GM21717 (cell line): ENCODE results near the gene TUNAR.

Source experiments
- ATAC-seq: cut with Tn5 transposase; IDR thresholded peaks from one replicate; pipeline ENCODE4 v1.9.1; 2021; ENCODE audit warnings: mild to moderate bottlenecking, moderate library complexity; ENCODE audit not compliant: unreplicated experiment

Gene TUNAR

GRCh38 chr14:95876761-95877538 is at the start of gene TUNAR:
Gene TUNAR, plus strand, starts transcription at chr14:95876832.
- no peak for ATAC-seq

DNA sequence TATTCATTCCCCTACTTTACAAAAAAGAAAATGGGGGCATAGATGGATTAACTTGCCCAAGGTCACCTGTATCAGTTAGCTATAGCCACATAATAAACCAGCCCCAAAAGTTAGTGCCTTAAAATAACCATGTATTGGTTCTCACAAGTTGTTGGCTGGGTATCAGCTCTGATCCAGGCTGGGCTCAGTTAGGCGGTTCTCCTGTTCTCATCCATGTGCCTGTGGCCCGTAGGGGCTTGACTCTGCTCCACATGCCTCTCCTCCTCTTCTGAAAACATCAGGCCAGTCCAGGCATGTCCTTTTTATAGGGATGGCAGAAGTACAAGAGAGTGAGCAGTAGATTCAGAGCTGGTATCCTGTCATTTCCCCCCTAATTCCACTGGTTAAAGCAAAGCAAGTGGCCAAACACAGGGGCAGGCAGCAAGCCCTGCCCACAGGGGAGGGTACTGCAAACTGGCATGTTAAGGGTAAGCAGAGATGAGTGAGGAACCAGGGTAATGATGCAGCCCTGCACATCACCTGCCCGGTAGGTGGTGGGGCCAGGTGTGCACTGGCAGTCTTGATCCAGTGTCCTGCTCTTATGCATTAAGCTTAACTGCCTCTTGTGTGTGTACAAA is 47.9 kb upstream of the TUNAR start:
- ATAC-seq, result no peak

DNA sequence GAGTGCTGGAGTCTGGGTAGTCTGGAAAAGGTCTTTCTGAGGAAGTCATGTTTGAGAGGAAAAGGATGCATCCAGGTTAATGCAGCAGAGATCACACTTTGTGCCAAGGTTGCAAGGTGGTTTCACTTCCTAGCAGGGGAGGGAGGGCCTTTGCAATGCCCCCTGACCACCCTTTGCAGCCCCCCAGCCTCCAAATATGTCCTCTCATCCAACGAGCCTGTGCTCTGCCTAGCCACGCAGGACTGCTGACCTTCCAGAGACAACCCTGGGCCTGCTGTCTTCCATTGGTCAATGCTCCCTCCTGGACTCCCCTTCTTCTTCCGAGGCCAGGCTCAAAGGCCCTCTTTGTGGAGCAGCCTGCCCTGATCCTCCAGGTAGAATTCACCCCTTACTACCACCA is 47.3 kb upstream of the TUNAR start:
- ATAC-seq, result no peak

DNA sequence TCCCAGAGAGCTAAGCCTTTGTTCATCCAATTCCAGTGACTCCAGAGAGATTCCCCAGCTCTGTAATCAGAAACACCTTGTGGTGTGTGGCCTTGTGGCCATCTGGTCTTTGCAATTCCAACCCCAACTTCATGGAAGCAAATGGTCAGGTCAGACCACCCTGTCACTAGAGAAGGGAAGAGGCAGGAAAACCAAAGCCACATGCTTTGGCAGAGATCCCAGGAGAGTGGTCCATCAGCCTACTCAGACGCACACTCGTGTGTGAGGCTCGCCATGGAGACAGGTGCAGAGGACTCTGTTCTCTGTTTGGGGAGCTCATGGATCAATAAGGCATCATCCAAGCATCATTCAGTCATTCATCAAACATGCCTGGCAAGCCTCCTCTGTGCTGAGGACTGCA is 46.2 kb upstream of the TUNAR start:
- ATAC-seq, result no peak

- ATAC-seq, result no peak
These were observed 45.6 kb upstream of the TUNAR start for GRCh38 chr14:95831041-95831440.

DNA sequence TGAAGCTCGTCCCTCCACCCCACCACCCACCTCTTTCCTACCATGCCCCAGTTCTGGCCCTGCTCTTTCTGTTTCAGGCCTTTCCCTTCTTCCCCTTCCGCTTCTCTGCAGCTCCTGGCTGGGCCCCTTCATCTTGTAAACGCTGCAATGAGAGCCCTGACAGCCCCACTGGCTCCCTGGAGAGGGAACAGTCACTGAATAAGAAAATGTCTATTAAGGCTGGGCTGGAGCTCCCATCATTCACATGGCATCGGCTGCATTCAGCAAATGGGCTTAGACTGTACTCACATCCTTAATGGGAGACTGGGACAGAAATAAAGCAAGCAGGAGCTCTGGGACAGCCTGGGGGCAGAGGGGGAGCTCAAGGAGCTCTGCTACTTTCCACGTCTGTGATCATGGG is 45.2 kb upstream of the TUNAR start:
- no peak for ATAC-seq

GRCh38 chr14:95832012-95832411 is 44.6 kb upstream of the TUNAR start:
- no peak for ATAC-seq

DNA sequence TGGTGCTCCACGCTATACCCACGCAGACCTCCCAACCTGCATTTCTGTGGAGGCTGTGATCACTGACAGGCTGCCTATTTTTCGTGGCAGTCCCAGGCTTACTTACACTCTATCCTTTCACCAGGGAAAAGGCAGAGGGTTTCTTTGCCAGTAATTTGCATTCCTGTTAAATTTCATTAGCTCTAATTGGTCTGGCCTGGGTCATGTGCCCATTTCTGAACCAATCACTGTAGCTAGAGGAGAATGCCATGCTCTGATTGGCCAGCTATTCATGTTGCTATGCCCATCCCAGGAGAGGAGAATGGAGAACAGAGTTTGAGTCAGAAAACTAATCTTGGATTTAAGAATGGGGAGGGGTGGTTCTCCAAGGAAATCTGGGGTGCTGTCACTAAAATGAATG is 43.2 kb upstream of the TUNAR start:
- no peak for ATAC-seq

DNA sequence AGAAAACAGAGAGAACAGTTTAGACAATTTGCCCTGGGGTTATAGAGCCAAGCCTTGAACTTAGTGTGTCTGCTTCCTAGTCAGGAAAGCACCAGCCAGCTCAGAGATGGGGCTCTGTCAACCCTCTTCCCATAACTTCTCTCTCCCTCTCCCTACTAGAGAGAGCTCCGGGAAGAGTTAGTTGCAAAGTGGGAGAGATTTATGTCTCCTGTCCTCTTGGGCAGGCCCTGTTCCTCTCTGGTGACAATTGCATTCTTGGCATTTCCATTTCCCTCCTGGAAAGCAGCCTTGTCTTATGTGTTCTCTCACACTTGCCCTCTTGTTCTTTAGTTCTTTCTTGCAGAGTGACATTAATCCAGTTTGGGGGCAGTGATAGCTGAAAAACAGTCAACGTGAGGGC is 42.1 kb upstream of the TUNAR start:
- no peak for ATAC-seq

- ATAC-seq, result no peak
These were observed 41.4 kb upstream of the TUNAR start for GRCh38 chr14:95835121-95835730.

GRCh38 chr14:95838862-95839261 is 37.8 kb upstream of the TUNAR start:
- ATAC-seq, result no peak

GRCh38 chr14:95840094-95840700 is 36.4 kb upstream of the TUNAR start:
- ATAC-seq, result no peak

DNA sequence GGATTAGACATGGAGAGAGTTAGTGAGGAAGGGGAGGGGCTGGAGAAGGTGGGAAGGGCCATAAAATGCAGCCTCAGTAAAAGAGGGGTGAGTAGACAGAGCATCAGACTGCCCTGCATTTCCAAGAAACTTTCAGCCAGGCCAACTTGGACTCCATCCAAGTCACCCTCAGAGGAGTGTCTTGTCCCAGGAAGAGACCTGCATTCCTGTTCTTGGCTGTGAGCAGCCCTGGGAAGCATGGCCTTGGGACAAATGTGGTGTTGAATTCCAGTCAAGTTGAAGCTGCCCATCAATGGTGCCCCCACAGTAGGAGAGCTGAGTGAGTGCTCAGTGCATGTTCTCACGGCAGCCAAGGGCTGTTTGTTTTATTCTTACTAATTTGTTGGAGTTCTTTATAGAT is 35.0 kb upstream of the TUNAR start:
- ATAC-seq, result no peak

DNA sequence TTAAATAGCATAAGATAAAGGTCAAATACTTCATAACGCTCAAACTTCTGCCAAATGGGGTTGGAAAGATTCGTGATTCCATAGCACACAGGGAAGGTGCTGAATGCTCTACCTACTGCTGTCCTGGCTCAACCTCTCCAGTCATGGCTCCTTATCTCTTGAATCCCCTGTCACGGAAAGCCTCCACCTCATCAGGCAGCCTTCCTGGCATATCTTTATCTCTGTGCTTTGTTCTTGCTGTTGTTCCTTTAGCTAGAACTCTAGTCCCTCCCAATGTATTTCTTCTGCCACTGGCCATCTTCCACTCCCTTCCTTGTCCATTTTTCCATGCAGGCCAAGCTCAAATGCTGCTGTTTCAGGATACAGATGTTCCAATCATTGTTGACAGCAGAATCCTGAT is 26.9 kb upstream of the TUNAR start:
- ATAC-seq, result no peak

- no peak for ATAC-seq
These were observed 26.2 kb upstream of the TUNAR start for GRCh38 chr14:95850429-95850828.

DNA sequence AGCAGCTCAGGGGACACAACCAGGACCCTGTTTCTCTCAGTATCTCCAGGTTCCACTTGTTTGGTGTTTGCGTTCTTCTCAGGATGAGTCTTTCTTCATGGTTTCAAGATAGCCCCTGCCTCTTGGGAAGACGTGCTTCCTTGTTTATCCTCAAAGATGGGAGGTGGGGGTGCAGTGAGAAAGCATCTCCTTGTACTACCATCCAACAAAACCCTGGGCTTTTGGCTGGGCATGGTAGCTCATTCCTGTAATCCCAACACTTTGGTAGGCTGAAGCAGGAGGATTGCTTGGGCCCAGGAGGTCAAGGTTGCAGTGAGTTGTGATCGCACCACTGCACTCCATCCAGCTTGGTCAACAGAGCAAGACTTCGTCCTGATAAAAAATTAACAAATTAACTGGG is 21.0 kb upstream of the TUNAR start:
- no peak for ATAC-seq

DNA sequence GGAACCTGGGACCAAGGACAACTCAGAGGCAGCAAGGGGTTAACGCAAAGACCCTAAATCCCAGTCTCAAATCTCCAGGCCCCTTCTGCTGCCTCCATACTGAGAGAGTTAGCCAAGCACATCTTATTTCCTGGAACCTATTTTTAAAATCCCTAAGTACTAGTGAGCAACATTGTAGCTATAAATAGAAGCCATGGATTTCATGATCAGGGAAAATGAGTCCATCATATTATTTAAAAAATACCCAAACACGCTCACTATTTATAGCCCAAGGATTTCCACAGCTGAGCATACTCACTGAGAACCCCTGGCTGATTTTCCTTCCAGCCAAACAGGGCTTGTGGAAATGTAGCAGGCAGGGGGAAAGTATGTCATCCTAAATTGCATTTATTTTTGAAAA is 19.4 kb upstream of the TUNAR start:
- ATAC-seq, result no peak

DNA sequence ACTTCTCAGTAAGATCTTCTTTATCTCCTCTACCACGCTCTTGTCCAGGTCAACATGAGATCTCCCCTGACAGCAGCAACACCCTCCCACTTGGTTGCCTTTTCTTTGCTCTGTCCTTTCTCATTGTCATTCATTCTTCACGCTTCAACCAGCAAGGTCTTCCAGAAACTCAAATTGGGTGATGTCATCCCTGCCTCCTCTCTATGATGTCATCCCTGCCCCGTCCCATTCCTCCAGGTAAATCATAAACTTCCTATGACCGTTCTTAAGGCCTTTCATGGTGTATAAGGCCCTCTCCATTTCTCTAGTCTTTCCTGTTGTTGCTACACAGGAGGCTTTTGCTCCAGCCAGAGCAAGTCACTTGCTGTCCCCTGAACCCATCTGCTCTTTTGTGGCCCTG is 17.7 kb upstream of the TUNAR start:
- ATAC-seq, result no peak

GRCh38 chr14:95862243-95862642 is 14.4 kb upstream of the TUNAR start:
- ATAC-seq, result no peak

GRCh38 chr14:95863295-95863694 is 13.3 kb upstream of the TUNAR start:
- no peak for ATAC-seq

DNA sequence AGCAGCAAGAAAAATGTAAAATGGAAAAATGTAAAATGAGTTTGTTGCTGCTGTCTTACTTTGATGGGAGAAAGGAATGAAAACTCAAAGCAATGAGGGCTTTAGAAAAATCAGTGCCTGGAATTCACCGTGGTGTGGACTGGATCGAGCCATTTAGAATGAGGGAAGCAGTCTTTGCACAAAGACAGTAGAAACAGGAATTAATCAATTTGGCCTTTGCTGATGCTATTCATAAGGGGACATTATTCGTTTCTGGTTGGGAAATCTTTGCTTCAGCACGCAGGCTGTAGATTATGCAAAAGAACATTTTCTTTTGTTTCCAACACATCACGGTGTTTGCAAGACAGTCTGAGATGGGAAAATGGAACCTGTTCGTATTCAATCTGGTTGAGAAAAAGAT is 6.9 kb upstream of the TUNAR start:
- ATAC-seq, result no peak

GRCh38 chr14:95870772-95871171 is 5.9 kb upstream of the TUNAR start:
- ATAC-seq, result no peak
